Neuronal stem cell (in vitro differentiated cells): ENCODE results near the gene ARHGEF16.

Experiments
- DNase-seq: peaks from one replicate; pipeline ENCODE4 v3.0.0-alpha.2; 2013; ENCODE audit warnings: low spot score
- H2AFZ ChIP-seq: one replicate; pipeline ENCODE4 v1.6.1; 2013; ENCODE audit warnings: mild to moderate bottlenecking, low read length, inconsistent platforms
- H2AK5ac ChIP-seq: 2 replicates; pipeline ENCODE4 v1.6.1; 2013; ENCODE audit warnings: low read depth, mild to moderate bottlenecking, inconsistent platforms, low read length, moderate library complexity, mixed read lengths
- H2BK120ac ChIP-seq: 2 replicates; pipeline ENCODE4 v1.6.1; 2013; ENCODE audit warnings: low read depth, mild to moderate bottlenecking, inconsistent platforms, low read length, moderate library complexity, mixed read lengths
- H2BK12ac ChIP-seq: one replicate; pipeline ENCODE4 v1.6.1; 2013; ENCODE audit warnings: low read length, inconsistent platforms
- H2BK15ac ChIP-seq: 2 replicates; pipeline ENCODE4 v1.6.1; 2013; ENCODE audit warnings: mild to moderate bottlenecking, low read length, inconsistent platforms, mixed read lengths
- H2BK5ac ChIP-seq: one replicate; pipeline ENCODE4 v1.6.1; 2013; ENCODE audit warnings: inconsistent platforms, mild to moderate bottlenecking, low read length, moderate library complexity
- H3K14ac ChIP-seq: one replicate; pipeline ENCODE4 v1.6.1; 2013; ENCODE audit warnings: low read length, inconsistent platforms
- H3K18ac ChIP-seq: 2 replicates; pipeline ENCODE4 v1.6.1; 2013; ENCODE audit warnings: low read length, inconsistent platforms
- H3K23ac ChIP-seq: 2 replicates; pipeline ENCODE4 v1.6.1; 2013; ENCODE audit warnings: low read depth, mild to moderate bottlenecking, mixed read lengths, low read length, inconsistent platforms; ENCODE audit not compliant: poor library complexity
- H3K27ac ChIP-seq: replicated peaks from 3 replicates; pipeline ENCODE4 v1.5.1; 2013; ENCODE audit warnings: low read length, inconsistent platforms
- H3K27me3 ChIP-seq, 3 experiments: 2 replicates each; pipeline ENCODE4 v1.6.1; 2013; ENCODE audit warnings: low read length in 3 of 3, mild to moderate bottlenecking in 2 of 3, inconsistent platforms in 1 of 3, low read depth in 1 of 3, mixed read lengths in 1 of 3, moderate library complexity in 1 of 3; ENCODE audit not compliant: control insufficient read depth in 3 of 3, insufficient read depth in 3 of 3
- H3K36me3 ChIP-seq, 2 donors: replicated peaks in 1 of 2; 2 replicates each; pipeline ENCODE4 v1.6.1; 2013; ENCODE audit warnings: low read length in 2 of 2; ENCODE audit not compliant: control insufficient read depth in 2 of 2, insufficient read depth in 2 of 2
- H3K4ac ChIP-seq: 2 replicates; pipeline ENCODE4 v1.6.1; 2013; ENCODE audit warnings: inconsistent platforms, mild to moderate bottlenecking, low read length, moderate library complexity
- H3K4me1 ChIP-seq, 2 donors: 1 replicate in 1 of 2; 2 replicates in 1 of 2; pipeline ENCODE4 v1.6.1; 2013; ENCODE audit warnings: low read length in 2 of 2, low read depth in 1 of 2; ENCODE audit not compliant: control insufficient read depth in 2 of 2, insufficient read depth in 1 of 2
- H3K4me2 ChIP-seq: one replicate; pipeline ENCODE4 v1.6.1; 2013; ENCODE audit warnings: mild to moderate bottlenecking, low read length, inconsistent platforms; ENCODE audit not compliant: insufficient read depth, poor library complexity, severe bottlenecking
- H3K4me3 ChIP-seq, 2 donors: 2 replicates each; pipeline ENCODE4 v1.5.1; 2013; ENCODE audit warnings: low read length in 2 of 2, mild to moderate bottlenecking in 2 of 2, inconsistent platforms in 1 of 2, moderate library complexity in 1 of 2
- H3K79me1 ChIP-seq: one replicate; pipeline ENCODE4 v1.6.1; 2013; ENCODE audit warnings: low read depth, mild to moderate bottlenecking, inconsistent platforms, low read length, moderate library complexity
- H3K9ac ChIP-seq: one replicate; pipeline ENCODE4 v1.6.1; 2013; ENCODE audit warnings: mild to moderate bottlenecking, low read depth, low read length, inconsistent platforms; ENCODE audit not compliant: poor library complexity
- H3K9me3 ChIP-seq, 2 donors: replicated peaks in 1 of 2; 2 replicates each; pipeline versions ENCODE3 to v1.6.1; 2013; ENCODE audit warnings: low read length in 2 of 2, mild to moderate bottlenecking in 2 of 2, inconsistent platforms in 1 of 2, low read depth in 1 of 2, mixed read lengths in 1 of 2, moderate library complexity in 1 of 2; ENCODE audit not compliant: control insufficient read depth in 2 of 2, insufficient read depth in 1 of 2
- H4K8ac ChIP-seq: one replicate; pipeline ENCODE4 v1.6.1; 2013; ENCODE audit warnings: low read depth, mild to moderate bottlenecking, inconsistent platforms, low read length, moderate library complexity
- H4K91ac ChIP-seq: one replicate; pipeline ENCODE4 v1.6.1; 2013; ENCODE audit warnings: low read length, low read depth, mild to moderate bottlenecking, inconsistent platforms; ENCODE audit not compliant: poor library complexity
- WGBS, 2 donors: extraction: QIAGEN DNeasy Blood & Tissue Kit; methylation state at CpG; one replicate each; pipeline ENCODE4 v1.1.7; 2013; ENCODE audit warnings: missing lambda C conversion rate in 2 of 2, mixed read lengths in 1 of 2; ENCODE audit not compliant: insufficient read length in 2 of 2, insufficient replicate concordance in 1 of 2; ENCODE audit errors: extremely low coverage in 2 of 2; 5-methylcytosine and 5-hydroxymethylcytosine counted together

Gene ARHGEF16

GRCh38 chr1:3469849-3470649 lies 15.6 kb downstream of the ARHGEF16 start:
- Histone ChIP-seq H3K27me3 (peaks cover 0 to 3% (median 0%) of the 10 kb centered on the region in 3 experiments), H2BK12ac (peak overlapping the region; percentile 100)
- no CpG with 5 or more reads among the region's 17 CpGs for WGBS, 2 donors

GRCh38 chr1:3470650-3471355 lies 16.3 kb downstream of the ARHGEF16 start:
- DNase-seq = no peak
- peak overlapping the region; percentile 100 for H2AK5ac ChIP-seq
- peak overlapping the region; percentile 95 for H3K23ac ChIP-seq
- H3K4me2 ChIP-seq = no peak overlapping the region
- peaks cover 0 to 8% of the 10 kb centered on the region in 2 donors for H3K9me3 ChIP-seq
- WGBS, 2 donors = no CpG with 5 or more reads among the region's 22 CpGs
- H3K18ac ChIP-seq = peak overlapping the region; percentile 99
- peak overlapping the region; percentile 99 for H3K4ac ChIP-seq
- H2BK120ac ChIP-seq = peak overlapping the region; percentile 98
- H3K14ac ChIP-seq = peak overlapping the region; percentile 99
- H4K91ac ChIP-seq = peak overlapping the region; percentile 100
- H4K8ac ChIP-seq = peak overlapping the region; percentile 98
- peaks cover 0 to 4% of the 10 kb centered on the region in 2 donors for H3K36me3 ChIP-seq
- peak overlapping the region in 1 of 2 donors; percentile 65 for H3K4me3 ChIP-seq
- H3K79me1 ChIP-seq = peaks cover 6% of the 10 kb centered on the region
- peak overlapping the region; percentile 83 for H2AFZ ChIP-seq
- peak overlapping the region; percentile 100 for H2BK12ac ChIP-seq
- H3K4me1 ChIP-seq = peaks cover 20 to 22% of the 10 kb centered on the region in 2 donors
- H3K27ac ChIP-seq = peak overlapping the region; percentile 68
- peak overlapping the region; percentile 100 for H2BK15ac ChIP-seq
- H3K9ac ChIP-seq = peak overlapping the region; percentile 81
- peak overlapping the region; percentile 95 for H2BK5ac ChIP-seq
- peaks cover 0 to 3% (median 0%) of the 10 kb centered on the region in 3 experiments for H3K27me3 ChIP-seq

More at GRCh38 chr1:3469849-3470649, 15.6 kb downstream of the ARHGEF16 start:
- Histone ChIP-seq H2BK120ac (peak overlapping the region; percentile 98), H3K27ac (no peak overlapping the region), H3K23ac (peak overlapping the region; percentile 95), H3K36me3 (peaks cover 0 to 4% of the 10 kb centered on the region in 2 donors), H3K4me2 (no peak overlapping the region), H3K4me1 (peaks cover 22 to 24% of the 10 kb centered on the region in 2 donors), H3K4ac (peak overlapping the region; percentile 99), H3K14ac (peak overlapping the region; percentile 99), H3K18ac (peak overlapping the region; percentile 99), H3K79me1 (peaks cover 6% of the 10 kb centered on the region), H2AK5ac (peak overlapping the region; percentile 100), H2BK5ac (peak overlapping the region; percentile 95), H3K9me3 (peaks cover 0 to 8% of the 10 kb centered on the region in 2 donors), H4K8ac (peak overlapping the region; percentile 98), H2BK15ac (peak overlapping the region; percentile 100), H4K91ac (peak overlapping the region; percentile 100), H3K4me3 (peak overlapping the region in 1 of 2 donors; percentile 65), H2AFZ (no peak overlapping the region), H3K9ac (peak overlapping the region; percentile 81)
- DNase-seq = no peak

- Histone ChIP-seq H3K4me2 (peak overlapping the region; percentile 37), H3K23ac (peak overlapping the region; percentile 95), H3K9me3 (peaks cover 0 to 8% of the 10 kb centered on the region in 2 donors), H2AFZ (peak overlapping the region; percentile 83), H3K4me3 (peak overlapping the region in 1 of 2 donors; percentile 3), H3K79me1 (peaks cover 6% of the 10 kb centered on the region), H2BK12ac (peak overlapping the region; percentile 98), H3K27ac (peak overlapping the region; percentile 85), H3K14ac (peak overlapping the region; percentile 99), H4K91ac (no peak overlapping the region), H3K27me3 (peaks cover 0 to 3% (median 0%) of the 10 kb centered on the region in 3 experiments), H2BK120ac (peak overlapping the region; percentile 98), H3K4ac (peak overlapping the region; percentile 99), H2AK5ac (peak overlapping the region; percentile 100), H3K9ac (peak overlapping the region; percentile 86), H4K8ac (peak overlapping the region; percentile 98), H2BK15ac (peak overlapping the region; percentile 100), H3K36me3 (peaks cover 0 to 4% of the 10 kb centered on the region in 2 donors), H3K4me1 (peaks cover 18 to 22% of the 10 kb centered on the region in 2 donors), H2BK5ac (peak overlapping the region; percentile 95), H3K18ac (peak overlapping the region; percentile 99)
- no CpG with 5 or more reads among the region's 25 CpGs for WGBS, 2 donors
- DNase-seq = peak; percentile 68
These were observed 17.1 kb downstream of the ARHGEF16 start for GRCh38 chr1:3471356-3472087.
